Spleen (tissue), 7 donors: ENCODE data around the gene CAPZA2.

Experiments used
- POLR2A ChIP-seq, 3 donors: fragments of 450-650 bp; IDR thresholded peaks; one replicate each; pipeline ENCODE4 v1.5.1; 2017; ENCODE audit warnings: antibody characterized with exemption in 3 of 3, mild to moderate bottlenecking in 1 of 3
- TF ChIP-seq, protein P1 (sequence below), 11 experiments: fragments of 200-600 bp in 7 of 11; fragments of 450-650 bp in 4 of 11; sonication (generic) in 4 of 11; IDR thresholded peaks in 8 of 11; conservative IDR thresholded peaks in 3 of 11; 1 replicate in 7 of 11; 2 replicates in 4 of 11; pipeline versions ENCODE4 v1.4.0 to v1.8.0; 2016 to 2021; ENCODE audit warnings: antibody characterized with exemption in 11 of 11, inconsistent platforms in 4 of 11, mild to moderate bottlenecking in 1 of 11
- donor health status: DM: no; HTN: no; CAD: no; lungs with moderate emphysema.
- donor health status: DM: no; HTN: no; CAD: no.
- donor health status: DM: no; HTN: no; CAD: no.

DNA sequence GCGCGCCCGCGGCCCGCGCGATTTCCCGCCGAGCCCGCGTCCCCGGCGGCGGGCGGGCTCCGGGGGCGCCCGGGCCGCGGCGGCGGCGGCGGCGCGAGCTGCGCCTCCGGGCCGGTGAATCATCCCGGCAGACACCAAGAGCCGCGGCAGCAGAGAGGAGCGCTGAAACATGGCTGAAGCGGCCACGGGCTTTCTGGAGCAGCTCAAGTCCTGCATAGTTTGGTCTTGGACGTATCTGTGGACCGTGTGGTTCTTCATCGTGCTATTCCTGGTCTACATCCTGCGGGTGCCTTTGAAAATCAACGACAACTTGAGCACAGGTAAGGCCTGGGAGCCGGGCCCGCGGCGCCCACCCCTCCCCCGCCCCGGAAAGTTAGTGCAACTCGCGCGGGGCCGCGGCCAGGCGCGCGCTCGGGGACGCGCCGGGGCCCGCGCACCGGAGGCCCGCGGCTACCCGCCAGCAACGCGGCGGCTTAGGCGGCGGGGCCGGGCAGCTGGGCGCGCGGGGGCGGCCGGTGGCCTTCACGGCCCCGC, 91.1 kb downstream of the CAPZA2 start, which contains the start of gene ST7:
- TF ChIP-seq, protein P1, sequence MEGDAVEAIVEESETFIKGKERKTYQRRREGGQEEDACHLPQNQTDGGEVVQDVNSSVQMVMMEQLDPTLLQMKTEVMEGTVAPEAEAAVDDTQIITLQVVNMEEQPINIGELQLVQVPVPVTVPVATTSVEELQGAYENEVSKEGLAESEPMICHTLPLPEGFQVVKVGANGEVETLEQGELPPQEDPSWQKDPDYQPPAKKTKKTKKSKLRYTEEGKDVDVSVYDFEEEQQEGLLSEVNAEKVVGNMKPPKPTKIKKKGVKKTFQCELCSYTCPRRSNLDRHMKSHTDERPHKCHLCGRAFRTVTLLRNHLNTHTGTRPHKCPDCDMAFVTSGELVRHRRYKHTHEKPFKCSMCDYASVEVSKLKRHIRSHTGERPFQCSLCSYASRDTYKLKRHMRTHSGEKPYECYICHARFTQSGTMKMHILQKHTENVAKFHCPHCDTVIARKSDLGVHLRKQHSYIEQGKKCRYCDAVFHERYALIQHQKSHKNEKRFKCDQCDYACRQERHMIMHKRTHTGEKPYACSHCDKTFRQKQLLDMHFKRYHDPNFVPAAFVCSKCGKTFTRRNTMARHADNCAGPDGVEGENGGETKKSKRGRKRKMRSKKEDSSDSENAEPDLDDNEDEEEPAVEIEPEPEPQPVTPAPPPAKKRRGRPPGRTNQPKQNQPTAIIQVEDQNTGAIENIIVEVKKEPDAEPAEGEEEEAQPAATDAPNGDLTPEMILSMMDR (IDR thresholded peaks at IDR 0.05 in 8 of 11, conservative IDR thresholded peaks at IDR 0.05 in 3 of 11) = no peak
- TF ChIP-seq POLR2A (IDR thresholded peaks at IDR 0.05) = no peak
